HG03432 (cell line): ENCODE results near the gene XPO5.
"Not testable (repeated sequence)": the region's sequence is repeated elsewhere in the genome, so short reads cannot be mapped to it uniquely, and the experiment has no call there.

Source experiments
- ATAC-seq: cut with Tn5 transposase; IDR thresholded peaks from one replicate; pipeline ENCODE4 v1.9.1; 2021; ENCODE audit warnings: mild to moderate bottlenecking, moderate library complexity; ENCODE audit not compliant: unreplicated experiment

The XPO5 gene

DNA sequence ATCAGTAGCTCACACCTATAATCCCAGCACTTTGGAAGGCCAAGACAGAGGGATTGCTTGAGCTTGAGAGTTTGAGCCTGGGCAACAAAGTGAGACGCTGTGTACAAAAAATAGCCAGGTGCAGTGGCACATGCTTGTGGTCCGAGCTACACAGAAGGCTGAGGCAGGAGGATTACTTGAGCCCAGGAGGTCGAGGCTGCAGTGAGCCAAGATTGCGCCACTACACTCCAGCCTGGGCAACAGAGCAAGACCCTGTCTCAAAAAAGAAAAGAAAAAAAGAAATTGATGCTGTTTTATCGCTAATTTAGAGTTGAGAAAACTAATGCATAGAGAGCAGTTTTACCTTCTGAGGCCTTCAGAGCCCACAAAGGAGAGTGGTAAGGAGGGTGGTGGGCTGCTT lies 77.5 kb downstream of the XPO5 start:
- not testable (repeated sequence) for ATAC-seq

DNA sequence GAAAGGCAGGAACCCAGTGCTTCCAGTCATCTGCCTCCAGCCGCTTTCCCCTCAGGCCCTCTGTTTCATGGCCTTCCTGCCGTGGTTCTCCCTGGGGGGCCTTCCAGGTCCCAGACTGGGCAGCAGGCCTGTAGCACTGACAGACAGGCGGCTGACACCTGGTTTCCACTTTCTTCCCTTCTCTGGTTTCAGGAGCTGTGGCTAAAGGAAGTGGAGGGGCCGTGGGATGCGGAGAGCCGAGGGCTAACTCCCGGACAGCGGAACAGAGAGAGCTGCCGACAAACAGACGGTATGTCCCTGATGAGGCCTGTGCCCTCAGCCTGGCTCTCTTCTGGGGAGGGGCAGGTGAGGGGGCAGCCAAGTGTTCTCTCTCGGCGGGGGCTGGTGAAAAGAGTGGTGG lies 78.1 kb downstream of the XPO5 start:
- ATAC-seq: no peak

DNA sequence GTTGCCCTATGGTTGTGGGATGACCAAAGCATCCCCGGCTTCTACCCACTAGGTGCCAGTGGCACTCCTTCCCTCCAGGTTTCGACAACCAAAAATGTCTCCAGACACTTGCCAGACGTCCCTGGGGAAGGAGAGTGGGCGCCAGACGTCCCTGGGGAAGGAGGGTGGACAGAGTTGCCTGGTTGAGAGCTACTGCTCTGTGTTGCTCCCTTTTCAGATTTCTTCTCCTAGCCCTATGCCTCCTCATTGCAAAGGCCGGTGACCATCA lies 78.8 kb downstream of the XPO5 start:
- ATAC-seq: no peak

DNA sequence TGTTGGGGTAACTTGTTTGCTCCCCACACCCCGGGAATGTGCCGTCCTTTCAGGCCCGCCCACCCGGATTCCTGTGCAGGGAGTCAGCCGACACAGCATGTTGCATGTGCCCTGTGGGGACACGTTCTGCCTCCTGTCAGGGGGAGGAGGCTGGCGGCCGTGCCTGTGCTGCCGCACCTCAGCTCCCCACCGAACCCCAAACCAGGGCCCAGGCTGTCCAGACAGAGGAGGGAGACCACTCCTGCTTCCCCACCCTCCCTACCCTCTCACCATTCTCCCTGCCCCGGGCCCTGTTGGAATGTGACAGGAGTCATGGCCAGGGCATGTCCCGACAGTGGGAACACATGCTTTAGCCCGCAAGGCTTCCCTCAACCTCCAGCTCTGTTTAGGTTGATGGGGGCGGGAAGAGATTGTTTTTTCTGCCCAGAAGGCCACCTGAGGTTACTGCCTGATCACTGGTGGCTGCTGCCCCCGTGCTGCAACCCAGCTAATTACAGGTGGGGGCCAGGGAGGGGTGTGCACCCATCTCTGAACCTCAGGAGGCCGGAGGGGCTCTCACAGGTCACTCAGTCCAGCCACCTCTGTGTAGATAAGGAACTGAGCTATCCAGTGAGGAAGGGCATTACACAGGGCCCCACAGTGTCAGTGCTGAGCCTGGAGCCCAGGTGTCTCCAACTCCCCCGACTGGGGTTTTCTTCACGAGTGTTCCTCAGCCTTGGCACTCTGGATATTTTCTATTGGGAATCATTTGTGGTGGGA lies 79.3 kb downstream of the XPO5 start:
- no peak for ATAC-seq

DNA sequence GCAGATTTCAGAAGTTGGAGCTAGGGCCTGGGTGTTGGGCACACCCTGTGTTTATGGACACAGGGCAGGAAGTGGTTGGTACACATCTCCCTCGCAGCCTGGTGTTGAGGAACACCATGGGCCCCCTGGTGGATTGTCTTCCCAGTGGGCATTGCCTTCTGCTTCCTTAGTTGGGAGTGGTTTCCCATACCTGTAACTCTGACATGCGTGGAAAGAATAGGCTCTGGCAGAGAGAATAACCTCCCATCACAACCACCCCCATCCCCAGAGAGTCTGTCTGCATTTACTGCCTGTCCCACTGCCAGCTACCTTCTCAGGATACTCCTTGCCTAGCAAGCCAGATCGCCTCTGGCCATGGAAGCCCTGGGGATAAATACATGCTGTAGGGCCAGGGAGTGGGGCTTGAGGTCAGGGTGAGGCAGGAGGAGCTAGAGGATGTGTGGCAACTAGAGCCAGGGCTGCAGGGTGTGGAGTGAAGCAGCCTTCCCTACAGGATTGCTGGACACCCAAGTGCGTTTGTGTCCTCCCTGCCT lies 80.4 kb downstream of the XPO5 start:
- no peak for ATAC-seq

DNA sequence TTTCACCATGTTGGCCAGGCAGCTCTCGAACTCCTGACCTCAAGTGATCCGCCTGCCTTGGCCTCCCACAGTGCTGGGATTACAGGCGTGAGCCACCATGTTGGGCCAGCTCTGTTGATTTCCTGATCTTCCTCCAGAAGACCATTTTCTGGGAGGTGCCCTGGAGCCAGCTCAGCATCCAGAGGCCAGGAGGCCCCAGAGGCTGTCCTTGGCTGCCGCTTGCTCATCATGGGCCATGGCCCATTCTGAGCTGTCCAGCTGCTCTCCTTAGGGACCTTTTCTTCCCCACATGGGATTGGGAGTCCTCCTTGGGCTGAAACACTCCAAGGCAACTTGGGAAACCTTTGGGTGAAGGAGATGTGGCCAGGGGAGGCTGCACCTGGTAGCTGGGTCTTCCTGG lies 81.1 kb downstream of the XPO5 start:
- ATAC-seq: no peak

DNA sequence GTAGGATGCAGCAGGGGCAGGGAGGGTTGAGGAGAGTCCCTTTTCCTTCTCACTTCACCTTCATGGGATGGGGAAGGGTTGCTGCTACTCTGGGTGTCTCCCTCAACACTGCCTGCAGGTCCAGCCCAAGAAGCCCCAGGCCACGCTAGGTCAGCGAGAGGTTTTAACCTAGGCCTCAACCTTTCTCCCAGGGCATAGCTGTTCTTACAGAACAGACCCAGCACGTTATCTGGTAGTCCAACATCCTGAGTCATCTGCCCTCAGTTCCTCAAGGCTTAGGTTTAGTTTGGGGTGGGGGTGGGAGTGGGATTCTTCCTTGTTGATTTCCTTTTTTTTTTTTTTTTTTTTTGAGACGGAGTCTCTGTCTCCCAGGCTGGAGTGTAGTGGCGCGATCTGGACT lies 81.5 kb downstream of the XPO5 start:
- no peak for ATAC-seq

DNA sequence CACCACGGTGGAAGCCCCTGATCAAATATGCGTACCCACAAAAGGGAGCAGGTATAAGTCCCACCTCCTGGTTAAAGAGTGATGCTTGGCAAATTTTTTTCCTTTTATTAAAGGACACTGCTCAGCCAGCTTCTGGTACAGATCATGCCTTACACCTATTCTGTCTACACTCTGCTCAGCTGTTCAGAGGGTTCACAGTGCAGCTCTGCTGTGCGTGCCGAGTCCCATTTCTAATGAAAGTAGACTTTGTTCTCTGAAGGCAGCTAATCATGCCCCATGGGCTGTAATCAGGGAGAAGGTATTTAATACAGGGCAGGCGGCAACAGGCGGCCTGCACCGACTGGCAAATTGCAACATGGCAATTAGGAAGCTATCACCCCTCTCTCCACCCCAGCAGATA lies 82.0 kb downstream of the XPO5 start:
- ATAC-seq: no peak

DNA sequence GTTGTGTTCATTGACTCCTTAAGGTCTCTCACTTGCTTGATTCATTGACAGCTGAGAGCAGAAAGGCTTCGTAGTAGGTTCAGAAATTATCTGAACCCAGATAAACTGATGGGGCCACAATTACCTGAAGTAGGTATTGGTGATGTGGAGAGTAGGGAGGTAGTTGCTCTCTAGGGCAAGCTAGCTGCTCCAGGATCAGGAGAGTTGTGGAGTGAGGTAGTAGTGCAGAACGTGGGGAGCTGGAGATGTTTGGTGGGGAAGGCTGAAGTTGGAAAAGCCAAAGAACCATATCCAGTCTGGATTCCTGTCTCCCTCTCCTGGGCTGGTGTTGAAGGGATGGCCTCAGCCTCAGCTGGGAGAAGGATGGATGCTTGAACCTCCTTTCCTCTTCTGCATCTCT lies 82.6 kb downstream of the XPO5 start:
- no peak for ATAC-seq

DNA sequence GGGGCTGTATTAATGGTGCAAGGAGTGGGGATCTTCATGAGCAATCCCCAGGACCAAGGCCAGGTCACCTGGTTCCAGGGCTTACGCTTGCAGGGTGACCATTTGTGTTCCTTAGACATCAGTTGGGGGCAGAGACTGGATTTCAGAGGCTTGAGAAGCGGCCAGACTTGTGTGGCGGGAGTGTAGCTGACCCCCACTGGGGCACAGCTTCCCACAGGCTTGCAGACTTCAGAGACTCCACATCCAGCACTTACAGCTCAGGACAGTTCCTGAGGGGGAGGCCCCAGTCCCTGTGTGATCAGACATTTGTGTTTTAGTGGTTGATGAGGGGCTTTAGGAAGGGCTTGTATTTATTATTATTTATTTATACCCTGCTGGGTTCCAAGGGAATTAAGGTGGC lies 83.2 kb downstream of the XPO5 start:
- no peak for ATAC-seq

DNA sequence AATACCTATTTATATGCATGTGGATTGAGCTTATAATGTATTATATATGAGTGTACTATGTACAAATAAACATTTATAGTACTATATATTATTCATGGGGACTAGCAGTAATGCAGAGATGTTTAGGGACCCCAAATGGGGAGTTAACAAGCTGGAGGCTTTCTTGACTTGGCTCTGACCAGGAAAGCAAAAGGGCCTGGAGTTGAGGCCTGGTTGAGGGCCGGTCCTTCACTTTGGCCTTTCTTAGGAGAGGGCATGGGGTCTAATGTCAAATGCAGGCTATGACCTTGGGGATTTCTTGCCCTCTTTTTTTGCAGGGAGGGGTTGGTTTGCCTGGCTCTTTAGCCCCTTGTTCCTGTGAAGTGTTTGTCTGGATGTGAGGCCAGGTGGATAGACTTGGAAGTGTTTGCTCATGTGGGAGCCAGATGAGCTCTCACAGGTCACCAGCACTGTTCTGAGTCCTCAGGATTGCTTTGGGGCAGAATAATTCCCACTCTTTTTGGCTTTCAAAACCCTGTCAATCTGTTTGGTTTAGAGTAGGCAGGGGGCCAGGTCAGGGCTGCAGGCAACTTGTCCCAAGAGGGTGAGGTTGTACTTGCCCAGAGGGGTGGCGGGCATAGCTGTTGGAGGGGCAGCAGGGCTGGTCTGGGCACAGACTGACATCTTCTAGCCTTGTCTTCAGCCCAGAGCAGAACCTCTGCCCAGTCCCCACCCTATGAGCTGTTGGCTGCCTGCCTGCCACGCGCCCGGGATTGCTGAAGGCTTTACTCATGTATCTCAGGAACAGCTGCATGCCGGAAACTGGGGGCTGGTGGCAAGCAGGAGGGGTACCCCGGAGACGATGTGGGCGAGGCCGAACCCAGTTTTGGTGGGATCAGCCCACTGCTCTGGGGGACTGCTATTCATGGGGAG lies 83.8 kb downstream of the XPO5 start:
- no peak for ATAC-seq

DNA sequence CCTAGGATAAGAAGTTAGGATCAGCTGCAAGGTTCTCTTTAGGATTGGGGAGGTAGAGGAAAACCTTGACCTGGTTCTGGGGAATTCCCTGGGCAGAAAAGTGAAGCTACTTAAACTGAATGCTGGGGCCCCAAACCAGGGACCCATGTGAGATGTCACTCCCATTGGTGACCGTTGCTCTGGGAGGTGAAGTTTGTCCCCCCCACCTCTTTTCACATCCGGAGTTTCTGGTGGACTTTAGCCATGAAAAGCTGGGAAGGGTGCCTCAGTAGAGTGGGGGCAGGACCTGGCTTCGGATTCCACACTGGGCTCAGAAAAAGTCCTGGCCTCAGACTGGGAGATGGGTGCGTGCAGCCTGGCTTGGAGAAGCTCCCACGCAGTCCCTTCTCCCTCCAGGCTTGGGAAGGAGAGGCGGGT lies 85.3 kb downstream of the XPO5 start:
- ATAC-seq: no peak

DNA sequence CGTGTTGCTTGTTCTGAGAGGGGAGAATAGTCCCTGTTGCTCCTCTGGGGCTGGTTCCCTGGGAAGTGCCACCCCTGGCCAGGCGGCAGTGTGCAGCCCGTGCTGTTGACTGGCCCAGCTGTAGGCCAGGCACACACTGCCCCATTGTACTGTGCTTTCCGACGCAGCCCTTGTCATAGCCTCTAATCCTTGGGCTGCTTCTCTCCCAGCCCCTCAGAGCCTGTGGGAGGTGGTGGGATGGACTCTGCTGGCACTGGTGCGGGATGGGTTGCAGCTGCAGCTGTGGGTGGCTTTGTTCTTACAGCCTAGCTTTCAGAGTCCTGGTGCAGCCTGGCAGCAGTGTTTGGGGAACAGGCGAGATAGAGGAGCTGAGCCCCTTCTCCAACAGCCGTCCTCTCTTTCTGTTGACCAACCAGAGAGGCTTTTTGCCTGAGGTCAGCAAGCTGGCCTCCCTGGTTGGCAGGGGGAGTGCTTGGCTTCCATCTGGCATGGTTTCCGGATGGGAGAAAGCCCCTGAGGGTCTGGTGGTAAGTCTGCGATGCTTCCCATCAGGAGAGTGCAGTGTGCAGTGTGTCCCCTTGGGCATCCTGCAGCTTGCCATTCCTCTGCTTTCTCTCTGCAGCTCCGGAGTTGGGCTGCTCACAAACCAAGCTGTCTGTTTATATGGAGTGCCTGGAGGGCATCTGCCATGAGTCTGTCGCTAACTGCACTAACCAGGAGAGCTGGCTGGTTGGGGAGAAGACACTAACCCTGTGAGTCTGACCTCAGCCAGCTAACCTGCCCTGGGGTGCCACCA lies 86.4 kb downstream of the XPO5 start:
- ATAC-seq: no peak

DNA sequence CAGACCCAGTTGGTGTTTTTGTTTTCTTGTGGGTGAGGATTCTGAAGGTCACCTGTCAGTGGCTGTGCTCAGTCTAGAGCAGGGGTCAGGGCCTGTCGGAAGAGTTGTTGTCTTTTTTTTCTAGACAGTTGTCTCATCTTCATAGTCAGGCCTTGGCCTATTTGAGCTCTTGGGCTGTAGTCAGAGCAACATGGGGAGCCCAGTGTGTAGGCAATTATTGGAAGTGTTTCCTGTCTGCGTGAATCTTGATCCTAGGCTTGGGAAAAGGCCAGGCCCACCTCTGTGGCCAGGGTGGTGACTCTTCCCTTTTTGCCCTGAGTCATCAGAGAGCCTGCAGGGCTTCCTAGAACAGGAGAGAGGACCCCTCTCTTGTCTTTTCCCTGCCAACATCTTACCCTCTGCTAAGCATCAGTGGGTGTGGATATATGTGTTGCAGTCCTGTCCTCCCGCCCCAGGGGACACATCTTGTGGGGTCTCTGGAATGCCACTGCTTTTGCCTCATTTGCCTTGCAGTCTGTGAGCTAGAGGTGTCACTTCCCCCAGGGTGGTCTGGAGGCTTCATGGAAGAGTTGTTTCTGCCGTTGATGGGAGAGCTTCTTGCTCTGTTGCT lies 87.1 kb downstream of the XPO5 start:
- no peak for ATAC-seq

DNA sequence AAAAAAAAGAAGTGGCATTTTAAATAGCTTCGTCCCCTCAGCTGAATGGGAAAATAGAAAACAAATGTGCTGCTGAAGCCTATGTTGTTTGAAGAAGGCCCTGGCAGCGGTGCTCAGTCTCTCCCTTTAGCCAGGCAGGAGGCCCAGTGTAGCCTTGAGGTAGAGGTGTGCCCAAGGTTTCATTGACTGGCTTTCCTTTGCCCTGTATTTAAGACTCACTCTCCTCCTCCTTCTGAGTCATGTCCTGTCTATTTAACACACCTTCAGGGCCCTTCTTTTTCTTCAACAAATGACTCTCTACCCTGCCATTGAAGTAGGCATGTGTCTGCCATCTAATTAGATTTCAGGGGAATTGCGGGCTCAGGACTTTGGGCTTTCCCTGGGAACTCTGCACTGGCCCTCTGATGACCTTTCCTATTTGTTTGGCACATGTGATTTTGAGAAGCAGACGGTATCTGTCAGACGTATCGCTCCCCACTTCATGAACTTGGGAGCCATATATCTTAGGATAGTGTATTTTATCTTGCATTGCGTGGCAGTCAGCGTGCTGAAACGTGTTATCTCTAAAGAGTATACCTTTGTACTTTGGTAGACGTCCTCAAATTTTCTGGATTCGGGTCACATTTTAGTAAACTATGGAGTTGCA lies 94.1 kb downstream of the XPO5 start:
- no peak for ATAC-seq

DNA sequence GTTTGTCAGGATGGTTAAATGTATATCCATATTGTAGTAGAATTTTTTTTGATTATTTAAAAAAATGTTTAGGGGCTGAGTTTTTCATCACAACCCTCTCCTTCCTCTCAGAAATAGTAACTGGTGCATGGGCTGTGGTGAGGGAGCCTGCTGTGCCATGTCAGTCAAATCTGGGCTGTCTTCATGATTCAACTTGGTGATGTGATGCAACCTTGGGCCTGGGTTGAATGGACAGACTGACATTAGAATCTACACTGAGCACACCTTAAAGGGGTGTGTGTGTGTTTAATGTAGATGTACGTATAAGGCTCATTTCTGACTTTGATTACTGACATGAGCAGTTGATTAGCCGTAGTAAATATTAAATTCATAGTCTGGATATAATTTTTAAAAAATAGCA lies 94.8 kb downstream of the XPO5 start:
- ATAC-seq: no peak

DNA sequence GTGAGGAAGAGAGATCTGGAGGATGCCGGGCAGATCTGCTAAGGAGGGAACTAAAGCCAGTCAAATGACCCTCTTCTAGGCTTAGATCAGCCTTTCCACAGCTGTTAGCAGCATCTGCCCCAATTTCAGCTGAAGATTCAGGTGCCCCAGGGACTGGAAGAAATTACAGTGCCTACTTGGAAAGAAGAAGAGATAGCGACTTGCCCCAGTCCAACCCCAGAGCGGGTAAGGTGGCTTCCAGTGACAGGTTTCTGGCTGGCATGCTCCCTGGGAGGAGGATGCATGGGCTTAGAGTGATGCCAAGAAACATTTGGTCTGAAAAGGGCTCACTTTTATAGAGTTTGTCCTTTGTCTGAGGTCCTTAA lies 97.8 kb downstream of the XPO5 start:
- ATAC-seq: no peak

DNA sequence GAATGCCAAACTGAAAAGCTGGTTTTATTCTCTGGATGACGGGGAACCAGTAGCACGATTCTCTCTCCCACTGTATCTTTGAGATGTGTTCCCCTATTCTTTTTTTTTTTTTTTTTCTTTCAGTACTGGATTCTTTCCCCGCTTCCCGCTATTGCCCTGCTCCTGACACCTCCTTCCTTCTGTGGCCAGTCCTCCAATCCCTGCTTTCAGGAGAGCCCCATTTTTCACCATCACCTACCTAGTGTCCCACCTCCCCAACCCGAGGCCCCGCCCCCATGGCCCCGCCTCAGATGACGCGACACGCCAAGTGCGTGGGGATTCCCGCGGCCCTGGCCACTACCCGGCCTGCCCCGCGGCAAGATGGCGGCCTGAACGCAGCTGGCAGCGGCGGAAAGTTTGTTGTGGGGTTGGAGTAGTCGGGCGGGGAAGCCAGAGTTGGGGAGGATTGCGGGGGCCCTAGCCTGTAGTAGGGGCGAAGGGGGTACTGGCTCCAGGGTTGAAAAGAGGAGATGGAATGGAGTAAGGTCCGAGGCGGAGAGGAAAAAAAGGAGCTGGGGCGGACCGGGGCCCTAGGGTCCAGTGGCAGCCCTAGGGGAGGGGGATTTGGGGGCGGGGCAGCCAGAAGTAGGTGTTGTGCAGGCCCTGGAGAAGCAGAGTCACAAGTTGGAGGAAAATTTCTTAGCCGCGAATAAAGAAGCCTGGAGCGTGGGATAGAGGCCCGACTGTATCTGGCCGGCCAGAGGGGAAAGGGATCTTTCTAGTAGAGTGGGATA lies 98.4 kb downstream of the XPO5 start, which contains the start of gene TJAP1:
TSS of gene TJAP1 (plus strand) at position 336 of the 773 bp plus-strand sequence. CDS start 21,432 bp downstream, outside the sequence.
- peak; percentile 98 for ATAC-seq

DNA sequence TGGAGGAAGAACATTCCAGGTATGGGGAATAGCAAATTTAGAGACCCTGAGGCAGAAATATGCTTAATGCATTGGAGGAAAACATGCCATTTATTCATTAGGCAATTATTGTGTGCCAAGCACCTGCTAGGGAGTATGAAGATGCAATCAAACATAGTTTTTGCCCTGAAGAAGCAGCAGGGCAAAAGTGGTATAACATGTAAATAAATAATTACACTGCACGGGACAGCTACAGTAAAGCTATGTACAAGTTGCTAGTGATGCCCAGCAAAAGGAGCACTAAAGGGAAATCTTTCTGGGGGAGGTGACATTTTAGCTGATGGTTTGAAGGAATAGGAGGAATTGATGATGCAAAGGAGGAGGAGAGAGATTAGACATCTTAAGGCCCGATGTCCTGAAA lies 99.1 kb downstream of the XPO5 start:
- no peak for ATAC-seq

DNA sequence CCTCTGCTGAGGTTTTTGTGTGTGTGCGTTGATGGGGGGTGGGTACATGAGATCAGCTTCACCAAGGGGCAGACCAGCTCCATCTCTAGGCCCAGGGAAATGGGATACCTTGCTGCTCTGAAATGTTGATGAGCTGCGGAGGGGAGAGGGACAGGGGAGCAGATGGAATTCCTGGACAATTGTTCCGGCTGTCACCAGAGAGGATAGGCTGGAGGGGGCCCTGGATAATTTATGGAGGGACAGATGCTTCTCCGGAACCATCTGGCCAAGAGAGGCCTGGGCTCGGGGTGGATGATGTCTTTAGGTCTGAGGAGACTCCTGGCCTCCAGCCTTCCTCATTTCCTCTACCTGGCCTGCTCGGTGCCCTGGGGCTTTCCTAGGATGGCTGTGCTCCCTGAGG lies 100.3 kb downstream of the XPO5 start:
- no peak for ATAC-seq
